EH (cell line): Measurements from ENCODE around the gene GRIK2.

Experiments used
- DNase-seq: peaks from one replicate; pipeline ENCODE4 v3.0.0-alpha.2; 2015; ENCODE audit warnings: low read depth

GRIK2 gene

DNA sequence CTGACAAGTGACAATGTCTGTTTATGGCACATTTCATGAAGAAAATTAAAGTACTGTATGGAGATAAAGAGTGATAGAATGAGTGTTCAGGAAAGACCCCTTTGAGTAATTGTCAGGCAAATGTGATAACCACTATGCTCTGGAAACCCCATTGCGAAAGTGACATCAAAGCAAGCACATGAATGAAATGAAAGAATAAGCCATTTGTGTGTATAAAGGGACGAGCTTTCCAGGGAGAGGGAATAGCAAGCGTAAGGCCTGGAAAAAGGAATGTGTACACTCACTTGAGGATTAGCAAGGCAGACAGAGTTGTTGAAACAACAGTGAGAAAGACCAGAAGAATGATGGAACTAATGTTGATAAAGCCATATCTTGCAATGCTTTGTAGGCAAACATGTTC is 490.0 kb downstream of the GRIK2 start:
- DNase-seq: peak; percentile 22

DNA sequence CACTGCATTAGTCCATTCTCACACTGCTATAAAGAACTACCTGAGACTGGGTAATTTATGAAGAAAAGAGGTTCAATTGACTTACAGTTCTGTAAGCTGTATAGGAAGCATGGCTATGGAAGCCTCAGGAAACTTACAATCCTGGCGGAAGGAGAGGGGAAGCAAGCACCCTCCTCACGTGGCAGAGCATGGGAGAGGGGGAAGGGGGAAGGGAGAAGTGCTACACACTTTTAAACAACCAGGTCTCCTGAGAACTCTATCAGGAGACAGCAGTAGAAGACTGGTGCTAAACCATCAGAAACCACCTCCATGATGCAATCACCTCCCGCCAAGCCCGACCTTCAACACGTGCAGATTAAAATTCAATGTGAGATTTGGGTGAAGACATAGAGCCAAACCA is 494.0 kb downstream of the GRIK2 start:
- DNase-seq: no peak

DNA sequence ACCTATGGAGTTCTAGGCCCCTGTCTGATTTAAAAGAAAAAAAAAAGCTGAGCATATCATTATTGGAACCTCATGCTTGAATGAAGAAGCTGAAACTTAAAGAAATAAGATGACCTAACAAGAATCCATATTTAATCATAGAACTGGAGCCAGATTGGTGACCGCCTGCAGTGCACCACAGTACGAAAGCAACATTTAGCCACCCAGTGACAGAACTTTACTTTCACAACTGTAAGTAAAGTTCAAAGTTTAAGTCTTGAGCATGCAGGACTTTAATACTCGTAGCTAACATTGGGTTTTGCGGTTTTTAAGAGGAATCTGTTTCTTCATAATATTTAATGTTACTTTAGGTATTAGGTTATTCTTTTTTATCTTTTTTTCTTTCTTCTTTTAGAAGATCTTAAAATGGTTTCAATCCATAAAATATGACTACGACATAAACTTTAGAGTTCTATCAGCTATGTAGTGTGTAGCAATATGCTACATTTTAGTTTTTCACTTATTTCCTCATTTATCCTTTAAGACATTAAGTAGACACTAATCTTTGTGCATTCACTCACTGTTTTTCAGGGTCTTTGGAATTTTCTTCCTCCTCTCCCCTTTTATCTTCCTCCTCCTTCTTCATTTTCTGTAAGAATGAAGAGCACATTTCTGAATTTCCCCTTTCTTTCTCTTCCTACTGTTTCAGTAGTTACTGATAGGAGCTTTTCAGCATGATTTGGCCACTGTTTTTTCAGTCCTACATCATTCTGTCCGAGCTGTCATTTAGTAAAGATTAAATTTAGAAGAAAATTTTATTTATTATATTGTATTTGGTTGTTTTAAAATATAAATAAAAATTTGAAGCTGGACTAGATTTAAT is 514.1 kb downstream of the GRIK2 start:
- DNase-seq: no peak

DNA sequence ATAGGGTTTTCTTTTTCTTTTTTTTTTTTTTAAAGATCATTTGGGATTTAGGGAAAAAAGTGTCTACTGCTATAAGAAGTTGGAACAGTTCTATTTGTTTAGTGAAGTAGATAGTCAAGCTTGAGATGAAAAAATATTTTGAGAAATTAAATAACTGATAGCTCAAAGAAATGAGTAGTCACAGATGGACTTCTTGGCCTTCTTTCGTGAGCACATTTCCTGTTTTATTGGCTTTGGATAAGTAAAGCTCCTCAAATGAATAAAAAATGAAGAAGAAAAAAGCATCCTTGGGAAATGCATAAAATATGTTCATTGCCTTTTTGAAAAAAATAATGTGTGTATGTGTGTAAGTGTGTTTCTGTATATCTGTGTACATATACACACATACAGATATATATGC is 515.9 kb downstream of the GRIK2 start:
- no peak for DNase-seq

DNA sequence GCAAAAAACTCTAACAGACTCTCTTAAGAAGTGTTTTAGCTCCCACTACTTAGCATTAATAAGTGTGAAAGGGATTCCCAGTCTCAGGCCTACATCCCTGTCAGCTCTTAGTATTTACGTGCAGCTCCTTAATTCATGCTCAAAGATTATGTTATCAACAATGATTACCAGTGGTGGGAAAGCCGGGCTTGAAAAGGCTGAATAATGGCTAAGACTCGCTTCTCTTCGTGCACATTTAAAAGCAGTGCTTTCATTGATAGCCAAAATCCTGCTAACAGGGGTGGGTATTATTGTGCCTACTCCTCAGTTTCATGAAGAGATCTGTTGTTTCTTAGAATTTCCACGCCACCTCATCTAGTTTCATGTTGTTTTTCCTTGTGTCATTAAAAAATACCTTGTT is 518.8 kb downstream of the GRIK2 start:
- DNase-seq: no peak

DNA sequence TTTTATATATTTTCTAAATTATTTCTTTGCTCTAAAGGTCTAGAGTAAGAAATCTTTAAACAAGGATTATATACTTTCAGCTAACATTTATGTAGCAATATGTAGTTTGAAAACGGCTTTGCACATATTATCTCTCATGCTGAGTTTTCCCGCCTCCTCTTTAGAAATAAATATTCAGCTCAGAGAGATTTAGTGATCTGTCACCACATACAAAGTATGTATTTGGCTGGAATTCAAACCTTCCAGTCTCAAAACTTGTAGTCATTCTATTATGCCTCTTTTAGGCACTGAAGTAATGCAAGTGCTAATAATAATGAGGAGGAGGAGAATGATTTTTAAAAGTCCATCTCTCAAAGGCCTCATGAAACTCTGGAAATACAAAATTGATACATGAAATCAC is 525.0 kb downstream of the GRIK2 start:
- peak; percentile 27 for DNase-seq

DNA sequence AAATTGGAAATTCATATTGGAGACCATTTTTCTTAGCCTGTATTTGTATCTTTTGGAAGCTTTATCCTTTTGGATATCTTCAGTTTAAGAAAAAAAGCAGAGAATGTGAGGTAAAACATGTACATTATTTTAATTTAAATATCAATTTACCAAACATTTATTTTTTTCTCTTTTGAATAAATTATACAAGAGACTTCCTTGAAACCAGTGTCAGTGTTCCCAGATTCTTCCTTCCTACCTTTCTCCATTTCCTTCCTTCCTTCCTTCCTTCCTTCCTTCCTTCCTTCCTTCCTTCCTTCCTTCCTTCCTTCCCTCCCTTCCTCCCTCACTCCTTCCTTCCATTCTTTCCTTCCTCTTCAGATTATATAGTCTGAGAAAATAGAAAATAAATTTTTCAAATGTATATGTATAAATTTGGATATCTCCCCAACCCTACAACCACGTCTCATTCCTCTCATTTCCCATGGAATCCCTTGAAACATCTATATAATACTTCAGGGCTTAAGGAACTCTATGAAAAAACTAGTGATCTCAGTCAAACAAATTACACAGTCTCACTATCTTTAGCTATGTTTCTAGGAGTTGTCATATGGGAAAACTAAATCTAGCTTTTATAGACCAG is 528.4 kb downstream of the GRIK2 start:
- no peak for DNase-seq

DNA sequence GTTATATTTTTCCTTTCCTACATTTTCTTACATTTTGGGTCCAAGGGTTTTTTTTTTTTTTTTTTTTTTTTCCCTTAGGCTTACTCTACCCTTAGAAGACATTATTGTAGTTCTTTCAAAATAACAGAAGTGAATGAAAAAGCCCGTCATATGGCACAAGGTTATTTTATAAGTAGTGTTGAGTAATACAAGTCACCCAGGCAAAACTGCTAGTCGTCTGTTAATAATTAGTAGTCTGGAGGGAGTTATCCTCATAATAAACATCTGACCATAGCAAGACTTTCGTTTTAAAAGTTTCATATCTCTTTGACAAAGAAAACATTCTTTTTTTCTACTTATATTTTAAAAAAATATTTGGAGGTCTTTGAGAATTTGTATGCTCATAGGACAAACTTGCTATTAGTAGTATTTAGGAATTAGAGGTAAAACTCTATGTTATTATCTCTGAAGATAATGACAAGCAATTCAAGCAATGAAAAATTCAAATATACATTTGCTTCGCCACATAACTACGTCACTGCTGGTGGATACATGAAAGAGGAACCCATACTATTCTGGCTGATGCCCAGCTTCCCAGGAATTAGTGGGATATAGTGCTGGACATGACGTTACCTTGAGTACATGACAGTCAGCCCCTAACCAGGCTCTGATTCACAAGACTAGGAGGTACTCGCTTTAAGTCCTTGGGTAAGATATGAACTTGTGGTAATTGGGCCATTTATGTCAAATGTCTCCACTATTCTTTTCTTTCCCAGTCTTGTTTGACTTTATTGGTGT is 532.8 kb downstream of the GRIK2 start:
- DNase-seq: peak; percentile 46

DNA sequence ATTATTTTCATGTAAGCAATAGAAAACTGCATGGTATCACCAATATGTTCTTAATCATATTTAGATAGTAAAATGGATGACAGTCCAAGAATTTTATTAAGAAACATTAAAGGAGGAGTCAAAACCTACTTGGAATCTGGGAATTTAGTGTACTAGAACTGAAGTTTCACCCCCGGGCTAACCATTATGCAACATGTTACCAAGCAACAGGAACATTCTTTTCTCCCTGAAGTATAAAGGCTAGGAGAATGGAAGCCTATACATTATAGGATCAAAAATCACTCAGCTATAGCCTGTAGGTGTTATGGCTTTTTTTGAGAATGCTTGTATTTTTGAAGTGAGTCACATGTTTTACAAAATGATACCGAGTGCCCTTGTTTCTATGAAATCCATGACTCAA is 538.3 kb downstream of the GRIK2 start:
- peak; percentile 25 for DNase-seq

DNA sequence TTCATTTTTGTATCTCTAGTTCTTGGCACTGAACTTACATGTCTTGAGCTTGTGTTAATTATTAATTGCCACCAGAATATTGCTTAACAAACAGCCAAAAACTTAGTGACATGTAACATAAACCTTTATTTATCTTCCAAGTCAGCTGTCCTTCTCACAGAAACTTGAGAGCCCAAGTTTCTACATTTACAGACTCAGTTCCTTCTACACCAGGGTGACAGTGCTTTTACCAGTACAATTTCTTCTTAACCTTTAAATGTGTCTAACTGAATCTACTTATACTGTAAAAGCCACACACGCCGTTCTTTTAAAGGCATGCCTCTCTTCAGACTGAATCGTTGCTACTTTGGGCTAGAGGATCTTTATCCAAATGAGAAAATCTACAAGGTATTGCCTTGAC is 539.2 kb downstream of the GRIK2 start:
- DNase-seq: no peak

DNA sequence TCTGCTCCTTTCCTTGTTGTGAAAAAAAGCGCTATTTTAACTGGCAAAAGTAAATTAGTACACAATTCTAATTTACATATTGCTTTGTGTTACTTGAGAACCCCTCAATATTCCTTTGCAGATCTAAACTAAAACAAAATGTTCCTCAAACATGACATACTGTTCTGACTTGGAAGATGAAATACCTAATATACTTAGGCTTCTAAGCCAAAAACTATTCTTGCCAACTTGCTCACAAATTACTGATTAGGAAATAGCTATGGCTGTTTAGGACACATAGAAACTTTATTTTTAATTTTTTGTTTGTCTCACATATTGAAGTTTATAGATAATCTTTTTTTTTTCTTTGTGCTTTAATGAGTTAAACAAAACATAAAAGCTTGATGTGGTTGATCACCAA is 542.2 kb downstream of the GRIK2 start:
- no peak for DNase-seq

DNA sequence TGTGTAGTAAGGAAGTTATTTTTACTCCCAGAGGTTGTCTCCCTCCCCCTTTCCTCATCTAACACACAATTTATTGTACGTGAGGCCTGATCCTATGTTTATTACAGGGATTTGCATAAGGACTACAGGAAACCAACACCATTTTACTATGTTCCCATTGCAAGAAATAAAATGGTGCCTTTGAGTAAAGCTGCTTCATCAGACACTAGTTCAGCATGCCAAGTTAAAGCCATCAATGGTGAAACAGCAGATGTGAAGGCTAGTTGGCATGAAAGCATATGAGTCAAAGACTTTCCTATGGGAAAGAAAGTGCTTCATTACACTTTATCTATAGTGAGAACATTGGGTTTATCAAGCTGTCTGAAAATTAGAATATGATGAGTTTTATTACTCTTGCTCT is 543.0 kb downstream of the GRIK2 start:
- DNase-seq: no peak

DNA sequence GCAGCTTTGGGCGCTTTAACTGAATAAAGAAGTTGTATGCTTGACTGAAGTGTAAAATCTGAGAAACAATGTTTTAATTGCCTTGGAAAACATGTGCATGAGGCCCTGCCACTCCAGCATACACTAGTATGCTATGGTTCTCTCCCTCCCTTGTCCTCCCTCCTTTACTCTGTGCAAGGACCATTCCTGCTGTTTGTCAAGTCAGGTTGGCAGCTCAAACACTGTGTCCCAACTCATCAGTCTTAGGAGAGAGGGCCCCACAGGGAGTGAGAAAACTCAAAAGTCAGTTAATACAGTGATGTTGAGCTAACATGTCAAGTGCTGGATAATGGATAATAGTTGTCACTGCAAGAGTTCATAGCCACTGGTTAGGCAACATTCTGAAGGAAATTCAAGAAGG is 543.6 kb downstream of the GRIK2 start:
- DNase-seq: no peak

DNA sequence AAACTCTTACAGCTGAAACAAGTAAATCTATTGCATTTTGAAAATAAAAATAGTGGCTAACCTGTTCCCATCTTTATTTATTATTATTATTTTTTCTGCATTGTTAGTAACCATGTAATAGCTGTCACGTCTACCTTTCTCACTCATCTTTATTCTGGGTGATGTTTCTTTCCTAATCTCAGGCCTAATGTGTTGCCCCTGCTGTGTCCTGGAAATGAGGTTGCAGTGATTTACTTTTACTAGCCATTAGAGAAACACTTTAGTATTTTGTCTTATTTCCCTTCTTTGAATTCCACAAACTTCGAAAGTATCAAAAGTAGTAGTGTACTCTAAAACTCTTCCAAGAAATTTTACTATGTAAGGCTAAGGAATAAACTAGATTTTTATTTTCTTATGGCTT is 546.9 kb downstream of the GRIK2 start:
- no peak for DNase-seq

DNA sequence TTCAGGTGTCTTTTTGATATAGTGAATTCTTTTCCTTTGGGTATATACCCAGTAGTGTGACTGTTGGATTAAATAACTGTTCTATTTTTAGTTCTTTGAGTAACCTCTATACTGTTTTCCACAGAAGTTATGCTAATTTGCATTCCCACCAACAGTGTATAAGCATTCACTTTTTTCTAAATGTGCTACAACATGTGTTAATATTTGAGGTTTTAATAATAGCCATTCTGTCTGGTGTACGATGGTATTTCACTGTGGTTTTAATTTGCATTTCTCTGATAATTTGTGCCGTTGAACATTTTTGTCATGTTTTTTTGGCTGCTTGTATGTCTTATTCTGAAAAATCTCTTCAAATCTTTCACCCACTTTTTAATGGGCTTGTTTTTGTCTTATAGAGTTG is 563.5 kb downstream of the GRIK2 start:
- peak; percentile 56 for DNase-seq

DNA sequence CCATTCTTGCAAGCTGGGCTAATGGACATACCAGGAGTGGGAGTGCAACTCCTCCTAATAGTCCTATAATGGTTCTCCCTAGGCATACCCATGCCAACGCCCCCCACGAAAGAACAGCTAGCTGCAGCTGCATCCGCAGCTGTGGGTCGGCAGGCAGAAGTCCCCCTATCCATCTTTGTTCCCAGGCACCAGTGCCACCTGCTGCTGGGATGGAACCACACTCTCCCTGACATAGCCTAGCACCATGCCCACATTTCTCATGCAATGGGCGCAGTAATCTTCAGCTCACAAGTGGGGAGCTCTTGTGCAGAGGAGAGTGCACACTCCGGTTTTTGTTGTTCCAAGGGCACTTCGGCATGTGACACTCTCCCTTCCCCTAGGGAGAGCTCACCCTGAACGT is 567.8 kb downstream of the GRIK2 start:
- no peak for DNase-seq

DNA sequence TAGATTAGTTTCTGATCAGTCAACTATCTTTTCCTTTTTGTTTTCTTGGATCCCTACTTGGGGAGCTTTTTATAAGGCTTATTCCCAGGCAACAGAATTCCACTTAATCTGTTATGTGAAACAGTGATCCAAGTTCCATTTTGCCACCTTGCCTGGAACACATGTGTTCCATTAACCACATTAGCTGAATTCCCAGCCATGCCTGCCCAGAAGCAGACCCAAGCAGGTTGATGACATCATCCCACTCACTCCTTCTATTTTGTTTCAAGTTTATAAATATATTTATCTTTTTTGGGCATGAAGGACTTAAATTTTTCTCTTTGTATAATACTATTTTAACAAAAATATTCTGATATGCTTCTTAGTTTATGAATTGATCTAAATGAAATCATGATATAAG is 587.4 kb downstream of the GRIK2 start:
- peak; percentile 5 for DNase-seq

DNA sequence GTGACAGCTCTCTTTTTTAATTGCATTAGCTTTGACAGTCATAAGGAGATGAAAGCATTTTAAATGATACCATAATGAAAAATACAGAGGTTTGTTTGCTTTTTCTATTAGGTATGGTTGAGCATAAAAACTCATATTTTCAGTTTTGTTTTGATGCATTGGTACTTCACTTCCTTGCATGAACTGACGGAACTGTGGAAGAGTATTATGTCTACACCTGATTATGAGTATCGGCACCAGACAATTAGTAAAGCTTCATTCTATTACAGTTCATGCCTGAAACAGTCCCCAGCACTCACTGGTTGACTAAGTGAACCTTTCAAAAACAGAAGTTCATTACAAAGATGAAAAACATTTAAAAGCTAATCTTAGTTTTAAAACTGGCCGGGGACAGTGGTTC is 593.0 kb downstream of the GRIK2 start:
- DNase-seq: no peak

DNA sequence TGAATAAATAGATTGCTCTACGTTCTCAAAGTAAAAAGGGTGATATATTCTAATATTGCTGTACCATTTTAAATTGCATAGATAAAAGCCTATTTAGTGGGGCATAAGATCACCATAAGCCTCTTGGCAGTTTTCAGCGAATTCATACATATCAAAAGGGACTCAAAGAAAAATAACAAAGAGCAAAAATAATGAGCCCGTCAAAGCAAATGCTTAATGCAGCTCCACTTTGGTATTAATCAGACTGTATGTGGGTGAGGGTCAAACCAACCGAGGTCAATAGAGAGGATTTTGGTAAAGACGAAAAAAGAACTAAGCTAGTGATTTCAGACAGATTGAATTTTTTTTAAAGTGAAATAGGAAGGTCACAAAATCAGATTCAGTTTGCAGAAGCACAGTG is 598.8 kb downstream of the GRIK2 start:
- no peak for DNase-seq

DNA sequence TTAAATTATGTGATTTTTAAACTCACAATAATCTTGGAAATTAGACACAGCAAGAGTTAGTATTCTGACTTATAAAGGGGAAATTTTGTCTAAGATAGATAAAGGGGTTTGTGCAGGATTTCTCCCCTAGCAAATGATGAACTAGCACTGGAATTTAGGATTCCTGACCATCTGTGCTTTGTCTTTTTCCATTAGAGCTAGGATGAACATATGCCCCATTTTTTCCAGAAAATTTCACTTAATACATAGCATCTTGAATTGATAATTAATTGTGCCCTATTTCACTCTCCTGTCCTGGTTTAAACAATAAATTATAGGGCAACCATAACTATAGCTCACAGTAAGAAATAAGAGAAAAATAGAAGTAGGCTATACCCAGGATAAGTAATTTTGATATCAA is 601.0 kb downstream of the GRIK2 start:
- DNase-seq: no peak

DNA sequence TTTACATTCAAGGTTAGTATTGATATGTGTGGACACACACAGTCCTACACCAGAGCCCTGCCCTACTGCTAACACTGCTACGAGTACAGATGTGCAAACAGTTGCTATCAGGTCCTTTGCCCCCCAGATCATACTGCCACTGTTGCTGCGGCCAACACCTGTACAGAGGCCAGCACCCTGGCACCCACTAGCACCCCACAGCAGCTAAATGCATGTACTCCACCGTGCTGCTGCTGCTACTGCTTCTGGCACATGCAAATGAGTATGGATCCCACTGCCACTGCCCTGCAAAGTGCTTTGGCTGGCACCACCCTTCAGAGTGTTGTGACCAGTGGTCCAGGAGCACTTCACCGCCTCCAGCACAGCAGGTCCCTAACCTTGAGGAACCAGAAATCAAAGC is 621.9 kb downstream of the GRIK2 start:
- DNase-seq: no peak

DNA sequence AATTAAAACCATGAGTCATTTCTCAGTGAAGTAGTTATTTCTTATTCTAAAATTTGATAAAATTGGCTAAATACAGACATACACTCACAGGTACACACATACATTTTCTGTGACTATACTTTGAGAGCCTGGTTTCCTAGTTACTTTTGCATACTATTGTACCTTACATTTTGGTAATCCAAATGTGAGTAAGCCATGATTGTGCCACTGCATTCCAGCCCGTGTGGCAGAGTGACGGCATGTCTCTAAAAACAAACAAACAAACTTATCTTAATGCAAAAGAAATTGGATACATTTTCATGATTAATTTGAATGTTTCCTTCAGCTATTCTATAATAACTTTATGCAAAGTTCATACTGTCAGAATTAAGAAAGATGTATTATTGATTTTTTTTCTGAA is 628.8 kb downstream of the GRIK2 start:
- DNase-seq: no peak

DNA sequence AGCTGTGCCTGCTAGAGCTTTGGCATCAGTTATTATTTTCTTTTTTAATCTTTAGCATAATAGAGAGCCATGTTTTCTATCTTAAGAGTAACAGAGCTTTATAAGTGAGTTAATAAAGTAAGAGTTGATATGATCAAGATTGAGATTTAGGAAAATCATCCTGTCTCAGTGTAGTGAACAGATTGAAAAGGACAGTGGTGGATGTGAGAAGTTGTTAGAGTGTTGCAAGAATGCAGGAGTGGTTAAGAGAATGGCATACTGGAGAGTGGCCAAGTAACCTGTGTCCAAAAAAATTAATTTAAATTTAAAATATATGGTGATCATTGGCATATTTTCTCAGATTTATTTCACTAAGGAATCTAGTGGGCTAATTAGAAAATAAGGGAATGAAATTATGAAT is 629.3 kb downstream of the GRIK2 start:
- no peak for DNase-seq
